ENCODE results near the gene MAGEB17.

MAGEB17 gene

GRCh38 chrX:16215660-16216059 is 48.4 kb downstream of the MAGEB17 start:
- TF ChIP-seq CTCF (IDR thresholded peaks at IDR 0.05) = no peak
- H3K27ac ChIP-seq = no peak overlapping the region
- DNase-seq (ENCODE audit: low spot score) = no peak
- H3K4me3 ChIP-seq = no peak overlapping the region
